Tibial nerve (tissue), 4 donors: ENCODE results near the gene ATPAF2.

ENCODE experiments used
- EP300 ChIP-seq, 2 donors: sonication (generic); formaldehyde crosslinking; IDR thresholded peaks; one replicate each; pipeline ENCODE4 v1.6.1; 2017; ENCODE audit warnings: antibody characterized with exemption in 2 of 2, mild to moderate bottlenecking in 1 of 2
- POLR2A ChIP-seq, 2 donors: fragments of 450-650 bp; IDR thresholded peaks; one replicate each; pipeline ENCODE4 v1.6.1; 2017; ENCODE audit warnings: antibody characterized with exemption in 2 of 2, mild to moderate bottlenecking in 2 of 2, moderate library complexity in 2 of 2
- TF ChIP-seq, protein P1 (sequence below), 5 experiments: fragments of 200-600 bp in 3 of 5; fragments of 450-650 bp in 2 of 5; sonication (generic) in 3 of 5; IDR thresholded peaks; one replicate each; pipeline ENCODE4 v1.5.1; 2016 to 2019; ENCODE audit warnings: antibody characterized with exemption in 5 of 5, mild to moderate bottlenecking in 3 of 5, moderate library complexity in 2 of 5

DNA sequence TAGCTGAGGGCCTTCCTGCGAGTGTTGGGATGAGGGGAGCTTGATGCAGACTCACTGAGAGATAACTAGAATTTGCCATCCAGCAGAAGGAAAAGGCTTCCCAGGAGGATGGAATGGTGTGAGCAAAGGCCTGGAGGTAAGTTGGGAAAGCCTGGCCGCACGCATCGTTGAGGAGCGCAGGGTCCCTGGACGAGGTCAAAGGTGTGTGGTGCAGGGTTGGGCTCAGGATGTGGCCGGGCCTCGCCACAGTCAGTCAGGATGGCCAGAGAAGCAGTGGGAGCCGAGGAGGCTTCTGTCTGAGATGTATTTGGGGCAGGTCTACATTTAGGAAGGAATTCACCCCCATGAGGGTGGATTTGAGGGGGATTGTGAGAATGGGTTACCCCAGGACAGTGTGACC, 49.9 kb downstream of the ATPAF2 start:
- TF ChIP-seq, protein P1, sequence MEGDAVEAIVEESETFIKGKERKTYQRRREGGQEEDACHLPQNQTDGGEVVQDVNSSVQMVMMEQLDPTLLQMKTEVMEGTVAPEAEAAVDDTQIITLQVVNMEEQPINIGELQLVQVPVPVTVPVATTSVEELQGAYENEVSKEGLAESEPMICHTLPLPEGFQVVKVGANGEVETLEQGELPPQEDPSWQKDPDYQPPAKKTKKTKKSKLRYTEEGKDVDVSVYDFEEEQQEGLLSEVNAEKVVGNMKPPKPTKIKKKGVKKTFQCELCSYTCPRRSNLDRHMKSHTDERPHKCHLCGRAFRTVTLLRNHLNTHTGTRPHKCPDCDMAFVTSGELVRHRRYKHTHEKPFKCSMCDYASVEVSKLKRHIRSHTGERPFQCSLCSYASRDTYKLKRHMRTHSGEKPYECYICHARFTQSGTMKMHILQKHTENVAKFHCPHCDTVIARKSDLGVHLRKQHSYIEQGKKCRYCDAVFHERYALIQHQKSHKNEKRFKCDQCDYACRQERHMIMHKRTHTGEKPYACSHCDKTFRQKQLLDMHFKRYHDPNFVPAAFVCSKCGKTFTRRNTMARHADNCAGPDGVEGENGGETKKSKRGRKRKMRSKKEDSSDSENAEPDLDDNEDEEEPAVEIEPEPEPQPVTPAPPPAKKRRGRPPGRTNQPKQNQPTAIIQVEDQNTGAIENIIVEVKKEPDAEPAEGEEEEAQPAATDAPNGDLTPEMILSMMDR (IDR thresholded peaks at IDR 0.05), result no peak
- TF ChIP-seq POLR2A (IDR thresholded peaks at IDR 0.05), result no peak
- no peak for TF ChIP-seq EP300 (IDR thresholded peaks at IDR 0.05)
